HPDE6-E6E7 (cell line): ENCODE measurements around the gene HMGXB3.
A peak's percentile ranks its signal among the peaks of the same experiment; 100 is the strongest.

Experiments
- DNase-seq: peaks from one replicate; pipeline ENCODE4 v3.0.0; 2011; ENCODE audit warnings: missing footprints; ENCODE audit errors: extremely low spot score

Gene HMGXB3

GRCh38 chr5:150053713-150054392 lies 53.3 kb downstream of the HMGXB3 start:
- no peak for DNase-seq

GRCh38 chr5:150054569-150054968 lies 54.0 kb downstream of the HMGXB3 start:
- DNase-seq: no peak

- no peak for DNase-seq
These were observed 55.0 kb downstream of the HMGXB3 start for GRCh38 chr5:150055326-150056074.

- no peak for DNase-seq
These were observed 55.5 kb downstream of the HMGXB3 start for GRCh38 chr5:150056075-150056443.

- no peak for DNase-seq
These were observed 56.5 kb downstream of the HMGXB3 start for GRCh38 chr5:150057052-150057451.

GRCh38 chr5:150057511-150057910 lies 57.0 kb downstream of the HMGXB3 start:
- no peak for DNase-seq

GRCh38 chr5:150057996-150058395 lies 57.5 kb downstream of the HMGXB3 start:
- DNase-seq: no peak

GRCh38 chr5:150058480-150059126 lies 58.1 kb downstream of the HMGXB3 start:
- peak; percentile 54 for DNase-seq

GRCh38 chr5:150059623-150060022 lies 59.1 kb downstream of the HMGXB3 start:
- no peak for DNase-seq

GRCh38 chr5:150060471-150060870 lies 59.9 kb downstream of the HMGXB3 start:
- no peak for DNase-seq

GRCh38 chr5:150061538-150061995 lies 61.0 kb downstream of the HMGXB3 start:
- no peak for DNase-seq

GRCh38 chr5:150062216-150062922 lies 61.8 kb downstream of the HMGXB3 start:
- no peak for DNase-seq

GRCh38 chr5:150063638-150064037 lies 63.1 kb downstream of the HMGXB3 start:
- no peak for DNase-seq

GRCh38 chr5:150064681-150065220 lies 64.2 kb downstream of the HMGXB3 start:
- DNase-seq: no peak

GRCh38 chr5:150065346-150065745 lies 64.8 kb downstream of the HMGXB3 start:
- no peak for DNase-seq

GRCh38 chr5:150065886-150066285 lies 65.3 kb downstream of the HMGXB3 start:
- DNase-seq: no peak

- DNase-seq: no peak
These were observed 65.9 kb downstream of the HMGXB3 start for GRCh38 chr5:150066436-150066835.

- peak; percentile 45 for DNase-seq
These were observed 66.4 kb downstream of the HMGXB3 start for GRCh38 chr5:150066901-150067396.

- DNase-seq: no peak
These were observed 66.9 kb downstream of the HMGXB3 start for GRCh38 chr5:150067405-150067960.

GRCh38 chr5:150068071-150068470 lies 67.5 kb downstream of the HMGXB3 start:
- no peak for DNase-seq

- no peak for DNase-seq
These were observed 67.9 kb downstream of the HMGXB3 start for GRCh38 chr5:150068472-150068871.
